Mucosa of rectum (tissue), 2 donors: Measurements from ENCODE around the gene WWP2.

ENCODE experiments used
- H3K27ac ChIP-seq, 2 donors: one replicate each; pipeline ENCODE4 v1.7.0; 2013; ENCODE audit warnings: inconsistent platforms in 2 of 2, low read depth in 2 of 2, low read length in 2 of 2
- H3K27me3 ChIP-seq, 2 donors: one replicate each; pipeline ENCODE4 v1.7.0; 2013; ENCODE audit warnings: low read length in 2 of 2; ENCODE audit not compliant: control insufficient read depth in 2 of 2, insufficient read depth in 2 of 2
- H3K36me3 ChIP-seq, 2 donors: one replicate each; pipeline ENCODE4 v1.7.0; 2013; ENCODE audit warnings: low read length in 2 of 2; ENCODE audit not compliant: control insufficient read depth in 2 of 2, insufficient read depth in 2 of 2
- H3K4me1 ChIP-seq, 2 donors: one replicate each; pipeline ENCODE4 v1.7.0; 2013; ENCODE audit warnings: low read length in 2 of 2, mild to moderate bottlenecking in 1 of 2; ENCODE audit not compliant: control insufficient read depth in 2 of 2, insufficient read depth in 2 of 2
- H3K4me3 ChIP-seq, 2 donors: one replicate each; pipeline ENCODE4 v1.7.0; 2013; ENCODE audit warnings: low read length in 2 of 2
- H3K9ac ChIP-seq, 2 donors: one replicate each; pipeline ENCODE4 v1.7.0; 2013; ENCODE audit warnings: low read length in 2 of 2, low read depth in 1 of 2, mild to moderate bottlenecking in 1 of 2
- H3K9me3 ChIP-seq, 2 donors: one replicate each; pipeline ENCODE4 v1.7.0; 2013; ENCODE audit warnings: low read length in 2 of 2; ENCODE audit not compliant: control insufficient read depth in 2 of 2
- donor health status: healthy.
- donor health status: Normal muscosa, but diverticular disease.

Gene WWP2

GRCh38 chr16:69883744-69884143, 121.6 kb downstream of the WWP2 start:
- no peaks in the 10 kb centered on the region for H3K9me3 ChIP-seq
- H3K9ac ChIP-seq = no peak overlapping the region
- H3K27me3 ChIP-seq = no peaks in the 10 kb centered on the region
- H3K27ac ChIP-seq = no peak overlapping the region
- no peaks in the 10 kb centered on the region for H3K4me1 ChIP-seq
- H3K36me3 ChIP-seq = peaks cover 17 to 21% of the 10 kb centered on the region in 2 donors
- H3K4me3 ChIP-seq = no peak overlapping the region

DNA sequence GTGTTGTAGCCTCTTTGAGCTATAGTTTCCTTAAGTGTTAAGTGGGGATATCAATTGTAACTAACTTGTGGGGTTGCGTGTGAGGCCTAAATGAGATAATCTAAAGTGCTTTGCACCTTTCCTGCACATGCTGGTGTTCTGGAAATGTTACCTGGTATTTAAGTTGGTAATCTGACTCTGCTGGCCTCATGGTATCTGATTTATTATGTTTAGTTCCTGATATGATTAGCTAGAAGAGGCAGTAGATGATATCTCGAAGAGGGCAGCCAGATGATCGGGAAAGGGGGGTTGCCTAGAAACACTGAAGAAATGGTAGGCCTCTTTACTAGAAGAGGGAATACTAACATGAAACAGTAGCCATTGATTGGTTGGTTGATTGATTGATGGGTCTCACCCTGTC, 123.6 kb downstream of the WWP2 start:
- H3K9ac ChIP-seq = no peak overlapping the region
- H3K27me3 ChIP-seq = no peaks in the 10 kb centered on the region
- H3K36me3 ChIP-seq = peaks cover 16 to 27% of the 10 kb centered on the region in 2 donors
- H3K27ac ChIP-seq = no peak overlapping the region
- H3K9me3 ChIP-seq = no peaks in the 10 kb centered on the region
- H3K4me1 ChIP-seq = peaks cover 8 to 10% of the 10 kb centered on the region in 2 donors
- H3K4me3 ChIP-seq = no peak overlapping the region

DNA sequence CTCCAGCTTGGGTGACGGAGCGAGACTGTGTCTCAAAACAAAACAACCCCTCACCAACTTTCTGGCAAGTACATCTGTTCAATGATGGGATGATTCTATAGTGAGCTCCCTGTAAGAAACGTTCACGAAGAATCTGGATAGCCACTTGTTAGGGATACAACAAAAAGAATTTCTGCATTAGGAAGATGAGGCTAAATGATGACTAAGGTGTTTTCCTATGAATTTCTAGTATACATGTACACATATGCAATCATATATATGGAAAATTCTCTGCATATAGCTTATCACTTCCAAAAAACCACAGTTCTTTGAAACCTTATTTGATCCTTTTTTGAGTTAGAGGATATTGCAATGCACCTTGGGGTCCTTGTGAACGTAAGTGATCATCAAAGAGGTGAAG, 124.6 kb downstream of the WWP2 start:
- Histone ChIP-seq H3K36me3 (peaks cover 11 to 29% of the 10 kb centered on the region in 2 donors), H3K9me3 (no peaks in the 10 kb centered on the region)

DNA sequence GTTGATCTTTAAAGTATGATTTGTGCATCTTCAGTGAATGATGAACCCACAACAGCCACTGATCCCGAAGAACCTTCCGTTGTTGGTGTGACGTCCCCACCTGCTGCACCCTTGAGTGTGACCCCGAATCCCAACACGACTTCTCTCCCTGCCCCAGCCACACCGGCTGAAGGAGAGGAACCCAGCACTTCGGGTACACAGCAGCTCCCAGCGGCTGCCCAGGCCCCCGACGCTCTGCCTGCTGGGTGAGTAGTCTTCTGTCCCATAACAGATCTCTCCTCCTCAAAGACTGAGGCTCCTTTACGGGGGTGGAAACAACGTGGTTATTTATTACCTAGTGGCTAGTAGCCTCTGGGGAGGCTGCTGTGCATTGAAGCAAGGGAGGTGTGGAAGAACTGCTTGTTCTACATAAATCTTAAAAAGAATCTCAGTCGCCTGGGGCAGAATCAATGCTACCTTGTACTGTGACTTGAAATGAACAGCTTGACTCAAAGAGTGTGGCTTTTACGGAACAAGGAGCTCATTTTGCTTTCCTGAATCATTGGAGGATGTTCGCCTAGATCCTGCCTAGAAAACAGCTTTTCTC, 126.0 kb downstream of the WWP2 start:
- Histone ChIP-seq H3K4me1 (peaks cover 11 to 13% of the 10 kb centered on the region in 2 donors), H3K27ac (no peak overlapping the region), H3K4me3 (no peak overlapping the region), H3K9me3 (no peaks in the 10 kb centered on the region), H3K36me3 (peaks cover 13 to 29% of the 10 kb centered on the region in 2 donors), H3K9ac (no peak overlapping the region), H3K27me3 (no peaks in the 10 kb centered on the region)

More for the DNA sequence above, 124.6 kb downstream of the WWP2 start:
- no peak overlapping the region for H3K27ac ChIP-seq
- no peak overlapping the region for H3K4me3 ChIP-seq
- no peaks in the 10 kb centered on the region for H3K27me3 ChIP-seq
- no peak overlapping the region for H3K9ac ChIP-seq
- H3K4me1 ChIP-seq = peaks cover 11 to 13% of the 10 kb centered on the region in 2 donors

GRCh38 chr16:69889295-69889964, 127.3 kb downstream of the WWP2 start:
- no peaks in the 10 kb centered on the region for H3K9me3 ChIP-seq

GRCh38 chr16:69890114-69890891, 128.2 kb downstream of the WWP2 start:
- Histone ChIP-seq H3K9me3 (no peaks in the 10 kb centered on the region), H3K4me1 (peaks cover 11 to 13% of the 10 kb centered on the region in 2 donors), H3K36me3 (peaks cover 18 to 36% of the 10 kb centered on the region in 2 donors), H3K4me3 (peak overlapping the region in 1 of 2 donors; percentile 34), H3K27ac (peak overlapping the region; percentile 73 to 75), H3K27me3 (no peaks in the 10 kb centered on the region), H3K9ac (peak overlapping the region; percentile 16 to 26)

More at GRCh38 chr16:69889295-69889964, 127.3 kb downstream of the WWP2 start:
- Histone ChIP-seq H3K9ac (no peak overlapping the region), H3K27ac (no peak overlapping the region), H3K27me3 (no peaks in the 10 kb centered on the region), H3K36me3 (peaks cover 14 to 28% of the 10 kb centered on the region in 2 donors), H3K4me3 (no peak overlapping the region), H3K4me1 (peaks cover 11 to 13% of the 10 kb centered on the region in 2 donors)

DNA sequence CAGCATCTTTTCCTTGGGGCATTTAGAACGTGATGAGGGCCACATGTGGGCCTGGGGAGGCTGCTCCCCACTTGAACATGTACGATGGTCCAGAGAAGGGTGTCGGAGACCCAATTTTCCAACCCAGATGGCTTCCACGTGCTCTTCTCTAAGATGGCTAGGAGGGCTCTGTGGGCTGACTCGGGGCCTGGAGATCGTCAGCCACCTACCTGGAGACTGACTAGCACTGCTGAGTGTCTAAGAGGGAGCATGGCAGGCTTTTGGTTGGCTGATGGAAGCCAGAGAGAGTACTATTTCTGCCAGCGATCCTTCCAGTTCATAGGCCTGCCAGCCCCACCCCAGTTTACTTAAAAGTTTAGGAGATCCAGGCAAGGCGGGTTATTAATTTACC, 128.8 kb downstream of the WWP2 start:
- Histone ChIP-seq H3K27ac (peak overlapping the region; percentile 73 to 75), H3K4me3 (peak overlapping the region in 1 of 2 donors; percentile 34), H3K9ac (peak overlapping the region in 1 of 2 donors; percentile 16), H3K4me1 (peaks cover 11 to 13% of the 10 kb centered on the region in 2 donors), H3K9me3 (no peaks in the 10 kb centered on the region), H3K36me3 (peaks cover 22 to 41% of the 10 kb centered on the region in 2 donors), H3K27me3 (no peaks in the 10 kb centered on the region)

GRCh38 chr16:69892378-69892777, 130.2 kb downstream of the WWP2 start:
- H3K27me3 ChIP-seq = no peaks in the 10 kb centered on the region
- H3K4me3 ChIP-seq = no peak overlapping the region
- H3K9me3 ChIP-seq = no peaks in the 10 kb centered on the region
- no peak overlapping the region for H3K9ac ChIP-seq
- no peak overlapping the region for H3K27ac ChIP-seq
- peaks cover 23 to 46% of the 10 kb centered on the region in 2 donors for H3K36me3 ChIP-seq
- peaks cover 11 to 13% of the 10 kb centered on the region in 2 donors for H3K4me1 ChIP-seq

- no peak overlapping the region for H3K9ac ChIP-seq
- peaks cover 20 to 44% of the 10 kb centered on the region in 2 donors for H3K36me3 ChIP-seq
- no peaks in the 10 kb centered on the region for H3K9me3 ChIP-seq
- peaks cover 11 to 13% of the 10 kb centered on the region in 2 donors for H3K4me1 ChIP-seq
- no peak overlapping the region for H3K4me3 ChIP-seq
- H3K27ac ChIP-seq = no peak overlapping the region
- H3K27me3 ChIP-seq = no peaks in the 10 kb centered on the region
These were observed 131.0 kb downstream of the WWP2 start for GRCh38 chr16:69893106-69893505.

- no peak overlapping the region for H3K27ac ChIP-seq
- peaks cover 13 to 33% of the 10 kb centered on the region in 2 donors for H3K36me3 ChIP-seq
- H3K9me3 ChIP-seq = no peaks in the 10 kb centered on the region
- no peak overlapping the region for H3K4me3 ChIP-seq
- H3K4me1 ChIP-seq = peaks cover 10 to 11% of the 10 kb centered on the region in 2 donors
- no peak overlapping the region for H3K9ac ChIP-seq
- H3K27me3 ChIP-seq = no peaks in the 10 kb centered on the region
These were observed 132.5 kb downstream of the WWP2 start for GRCh38 chr16:69894676-69895075.
